ENCODE measurements around the gene FAF1. TPM values are rescaled to one million over a fixed set of nuclear protein-coding genes. Genes with fewer than 3 reads are reported as not detected.
"Not testable (repeated sequence)": the region's sequence is repeated elsewhere in the genome, so short reads cannot be mapped to it uniquely, and the experiment has no call there.

The FAF1 gene
- total and polyA plus RNA-seq, 9 of the 15 experiments (the other 6 are each of a cell fraction or from before 2014, with no cell fraction given) = 48.7 to 225 (median 118) TPM

DNA sequence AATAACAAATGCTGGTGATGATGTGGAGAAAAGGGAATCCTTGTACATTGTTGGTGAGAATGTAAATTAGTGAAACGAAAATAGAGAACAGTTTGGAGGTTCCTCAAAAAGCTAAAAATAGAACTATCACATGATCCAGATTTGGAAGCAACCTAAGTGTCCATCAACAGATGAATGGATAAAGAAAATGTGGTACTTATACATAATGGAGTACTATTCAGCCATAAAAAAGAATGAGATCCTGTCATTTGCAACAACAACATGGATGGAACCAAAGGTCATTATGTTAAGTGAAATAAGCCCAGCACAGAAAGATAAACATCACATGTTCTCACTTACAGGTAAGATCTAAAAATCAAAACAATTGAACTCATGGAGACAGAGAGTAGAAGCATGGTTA is 39.3 kb upstream of the FAF1 start:
- CTCF ChIA-PET (ENCODE audit: low intra/inter-chr PET ratio); H3K4me3 ChIP-seq; H3K4me1 ChIP-seq (replicated peaks in 1 of 2; ENCODE audit: control insufficient read depth in 2 of 2, insufficient read depth in 2 of 2, low read length in 2 of 2); H3K79me2 ChIP-seq (ENCODE audit: control insufficient read depth, insufficient read depth, low read length); H3K9me3 ChIP-seq (replicated peaks; ENCODE audit: control insufficient read depth, insufficient read depth, low read depth, low read length); H2AFZ ChIP-seq (ENCODE audit: low read depth, low read length); BruUV-seq (replicated peaks); H3K27ac ChIP-seq (ENCODE audit: extremely low read depth, low read depth, low read length); in situ Hi-C loops (cut with MboI); H4K20me1 ChIP-seq (replicated peaks; ENCODE audit: control insufficient read depth, insufficient read depth, low read length); DNase-seq (ENCODE audit: extremely low read depth in 1 of 4, low spot score in 3 of 4); intact Hi-C loops (cut with micrococcal nuclease); H3K27me3 ChIP-seq (ENCODE audit: control insufficient read depth in 2 of 2, insufficient read depth in 2 of 2, low read length in 2 of 2); H3K4me2 ChIP-seq (ENCODE audit: insufficient read depth, low read length); H3K36me3 ChIP-seq (ENCODE audit: control insufficient read depth, insufficient read depth, low read length); H3K9ac ChIP-seq (ENCODE audit: insufficient read depth in 1 of 2, low read depth in 2 of 2, low read length in 2 of 2); FAIRE-seq; H3K9me1 ChIP-seq (ENCODE audit: control insufficient read depth, insufficient read depth, low read length); ATAC-seq: not testable (repeated sequence)
- POLR2A ChIA-PET = interaction anchor here (0.6 kb wide), 1 partner anchor 21 kb away, joined by 4 read pairs; no protein-coding TSS in a partner anchor
- 10% methylated on average over 1 of the region's 1 CpG for WGBS (ENCODE audit: insufficient coverage, low coverage, missing lambda C conversion rate)
- TF ChIP-seq RBM25 (IDR thresholded peaks at IDR 0.05; ENCODE audit: low read depth, low read length, severe bottlenecking) (peak; percentile 56), MEF2D (tag; conservative IDR thresholded peaks at IDR 0.05; ENCODE audit: low read depth) (0 out of 2 replicates have a peak, but pooled peaks have one; percentile 19), ZNF146 (CRISPR knock-in tag; IDR thresholded peaks at IDR 0.05; ENCODE audit: unreplicated experiment) (peak; percentile 52)

DNA sequence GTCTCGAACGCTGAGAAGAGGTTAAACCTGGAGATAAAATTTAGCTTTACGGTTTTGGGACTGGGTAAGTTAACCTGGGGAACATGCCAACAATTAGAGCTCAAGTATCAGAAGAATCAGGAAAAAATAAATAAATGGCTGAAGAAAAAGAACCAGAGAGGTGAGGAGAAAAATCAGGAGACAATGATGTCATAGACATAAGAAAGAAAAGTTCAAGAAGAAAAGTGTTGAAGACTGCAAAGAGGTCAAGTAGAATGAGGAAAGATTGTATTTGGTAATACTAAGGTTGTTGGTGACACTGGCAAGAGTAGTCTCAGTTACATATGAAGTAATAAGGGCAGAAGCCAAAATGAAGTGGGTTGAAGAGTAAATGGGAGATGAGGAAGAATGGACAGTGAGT is 36.0 kb upstream of the FAF1 start:
- POLR2A ChIA-PET = interaction anchor here (1.0 to 1.2 kb wide), 2 partner anchors 14 to 18 kb away, joined by 3 to 4 read pairs; no protein-coding TSS in a partner anchor
- H3K4me2 ChIP-seq (ENCODE audit: insufficient read depth, low read length) = no peak overlapping the region
- WGBS (ENCODE audit: insufficient coverage, low coverage, missing lambda C conversion rate) = 48% methylated on average over 3 of the region's 3 CpGs
- ATAC-seq (no peak), FAIRE-seq (no peak), DNase-seq (ENCODE audit: extremely low read depth in 1 of 4, low spot score in 3 of 4) (no peak)
- H2AFZ ChIP-seq (ENCODE audit: low read depth, low read length) = no peak overlapping the region
- no peak overlapping the region for H3K9ac ChIP-seq (ENCODE audit: insufficient read depth in 1 of 2, low read depth in 2 of 2, low read length in 2 of 2)
- no peak overlapping the region for H3K4me3 ChIP-seq
- CTCF ChIA-PET (ENCODE audit: low intra/inter-chr PET ratio) = no interaction called here
- H3K27ac ChIP-seq (ENCODE audit: extremely low read depth, low read depth, low read length) = no peak overlapping the region
- H4K20me1 ChIP-seq (replicated peaks; ENCODE audit: control insufficient read depth, insufficient read depth, low read length) = no peaks in the 10 kb centered on the region
- no peaks in the 10 kb centered on the region for H3K36me3 ChIP-seq (ENCODE audit: control insufficient read depth, insufficient read depth, low read length)
- intact Hi-C loops (cut with micrococcal nuclease) (no loop called here), in situ Hi-C loops (cut with MboI) (no loop called here)
- no TSS peak for BruUV-seq (replicated peaks)
- no peaks in the 10 kb centered on the region for H3K9me1 ChIP-seq (ENCODE audit: control insufficient read depth, insufficient read depth, low read length)
- no peaks in the 10 kb centered on the region; the same call in 1 of the 2 replicates for H3K9me3 ChIP-seq (replicated peaks; ENCODE audit: control insufficient read depth, insufficient read depth, low read depth, low read length)
- 0 out of 2 replicates have a peak, but pooled peaks have one; percentile 27 for TF ChIP-seq LARP7 (IDR thresholded peaks at IDR 0.05)
- TF ChIP-seq, protein P1, sequence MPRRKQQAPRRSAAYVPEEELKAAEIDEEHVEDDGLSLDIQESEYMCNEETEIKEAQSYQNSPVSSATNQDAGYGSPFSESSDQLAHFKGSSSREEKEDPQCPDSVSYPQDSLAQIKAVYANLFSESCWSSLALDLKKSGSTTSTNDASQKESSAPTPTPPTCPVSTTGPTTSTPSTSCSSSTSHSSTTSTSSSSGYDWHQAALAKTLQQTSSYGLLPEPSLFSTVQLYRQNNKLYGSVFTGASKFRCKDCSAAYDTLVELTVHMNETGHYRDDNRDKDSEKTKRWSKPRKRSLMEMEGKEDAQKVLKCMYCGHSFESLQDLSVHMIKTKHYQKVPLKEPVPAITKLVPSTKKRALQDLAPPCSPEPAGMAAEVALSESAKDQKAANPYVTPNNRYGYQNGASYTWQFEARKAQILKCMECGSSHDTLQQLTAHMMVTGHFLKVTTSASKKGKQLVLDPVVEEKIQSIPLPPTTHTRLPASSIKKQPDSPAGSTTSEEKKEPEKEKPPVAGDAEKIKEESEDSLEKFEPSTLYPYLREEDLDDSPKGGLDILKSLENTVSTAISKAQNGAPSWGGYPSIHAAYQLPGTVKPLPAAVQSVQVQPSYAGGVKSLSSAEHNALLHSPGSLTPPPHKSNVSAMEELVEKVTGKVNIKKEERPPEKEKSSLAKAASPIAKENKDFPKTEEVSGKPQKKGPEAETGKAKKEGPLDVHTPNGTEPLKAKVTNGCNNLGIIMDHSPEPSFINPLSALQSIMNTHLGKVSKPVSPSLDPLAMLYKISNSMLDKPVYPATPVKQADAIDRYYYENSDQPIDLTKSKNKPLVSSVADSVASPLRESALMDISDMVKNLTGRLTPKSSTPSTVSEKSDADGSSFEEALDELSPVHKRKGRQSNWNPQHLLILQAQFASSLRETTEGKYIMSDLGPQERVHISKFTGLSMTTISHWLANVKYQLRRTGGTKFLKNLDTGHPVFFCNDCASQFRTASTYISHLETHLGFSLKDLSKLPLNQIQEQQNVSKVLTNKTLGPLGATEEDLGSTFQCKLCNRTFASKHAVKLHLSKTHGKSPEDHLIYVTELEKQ (CRISPR knock-in tag; IDR thresholded peaks at IDR 0.05) = no peak
- no peaks in the 10 kb centered on the region for H3K79me2 ChIP-seq (ENCODE audit: control insufficient read depth, insufficient read depth, low read length)
- no peaks in the 10 kb centered on the region for H3K27me3 ChIP-seq (ENCODE audit: control insufficient read depth in 2 of 2, insufficient read depth in 2 of 2, low read length in 2 of 2)
- H3K4me1 ChIP-seq (replicated peaks in 1 of 2; ENCODE audit: control insufficient read depth in 2 of 2, insufficient read depth in 2 of 2, low read length in 2 of 2) = no peaks in the 10 kb centered on the region

Measured in K562 (cell line).